Stimulated activated effector memory CD8-positive, alpha-beta T cell treated with anti-CD3 and anti-CD28 coated beads, Interleukin-12 subunit alpha, Interleukin-12 subunit beta, amount 100 ng/mL, for 72 hours (primary cell): ENCODE measurements around the gene MYO1C.
"Not testable (repeated sequence)": the region's sequence is repeated elsewhere in the genome, so short reads cannot be mapped to it uniquely, and the experiment has no call there.

Experiments
- ATAC-seq: fragments of 150-1000 bp; cut with Tn5 transposase; 2 replicates; pipeline ENCODE4 v1.10.0; 2021
- DNase-seq, 2 donors: peaks; one replicate each; pipeline ENCODE4 v3.0.0; 2021 to 2022; ENCODE audit warnings: low spot score in 2 of 2
- H3K27ac Mint-ChIP-seq: one replicate; pipeline ENCODE4 v1.8.0; 2022; ENCODE audit warnings: mild to moderate bottlenecking, mixed read lengths
- H3K36me3 Mint-ChIP-seq: one replicate; pipeline ENCODE4 v1.8.0; 2022; ENCODE audit warnings: mild to moderate bottlenecking, mixed read lengths
- H3K4me1 Mint-ChIP-seq: one replicate; pipeline ENCODE4 v1.8.0; 2022; ENCODE audit warnings: mixed read lengths
- H3K4me3 Mint-ChIP-seq: one replicate; pipeline ENCODE4 v1.8.0; 2022; ENCODE audit warnings: mild to moderate bottlenecking, mixed read lengths
- H3K9me3 Mint-ChIP-seq: one replicate; pipeline ENCODE4 v1.8.0; 2022; ENCODE audit warnings: mixed read lengths

The MYO1C gene

DNA sequence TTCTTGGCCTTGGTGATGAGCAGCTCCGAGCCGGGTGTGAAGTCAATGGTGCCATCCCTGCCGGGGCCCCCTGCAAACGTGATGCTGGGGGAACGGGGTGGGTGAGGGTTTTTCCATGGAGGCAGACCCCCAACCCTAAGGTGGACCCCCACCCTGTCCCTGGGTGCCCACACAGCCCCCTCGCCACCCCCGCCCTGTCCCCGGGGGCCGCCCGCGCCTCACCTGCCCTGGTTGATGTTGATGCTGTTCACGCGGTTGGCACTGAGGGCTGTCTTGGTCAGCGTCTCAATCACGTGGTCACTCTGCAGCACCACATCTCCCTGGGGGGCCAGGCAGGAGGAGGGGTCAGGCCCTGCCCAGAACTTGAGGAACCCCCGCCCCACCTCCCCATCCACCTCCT lies 25.2 kb downstream of the MYO1C start:
- Mint-ChIP-seq H3K36me3 (peaks cover 64% of the 10 kb centered on the region), H3K4me1 (peaks cover 19% of the 10 kb centered on the region), H3K27ac (no peak overlapping the region), H3K9me3 (no peaks in the 10 kb centered on the region), H3K4me3 (no peak overlapping the region)
- no peak for ATAC-seq
- no peak for DNase-seq

DNA sequence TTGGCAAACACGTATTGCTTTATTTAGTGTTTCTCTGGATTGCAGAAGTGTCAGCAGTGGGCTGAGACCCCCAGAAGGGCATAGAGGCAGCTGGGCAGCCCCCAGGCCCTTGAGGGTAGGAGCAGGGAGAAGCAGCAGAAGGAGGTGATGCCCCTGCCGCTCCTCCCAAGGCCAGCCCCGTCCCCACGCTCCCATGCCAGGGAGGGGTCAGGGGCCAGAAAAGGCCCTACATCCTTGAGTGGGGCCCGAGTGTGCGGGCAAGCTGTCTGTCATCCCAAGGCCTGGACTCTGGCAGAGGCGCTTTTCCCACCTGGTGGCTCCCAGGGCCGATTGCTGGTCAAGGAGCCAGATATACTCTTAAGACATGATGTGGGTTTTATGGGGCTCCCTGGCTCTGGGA lies 28.3 kb downstream of the MYO1C start:
- peaks cover 42% of the 10 kb centered on the region for H3K36me3 Mint-ChIP-seq
- no peak overlapping the region for H3K4me3 Mint-ChIP-seq
- H3K27ac Mint-ChIP-seq, result no peak overlapping the region
- H3K4me1 Mint-ChIP-seq, result peaks cover 30% of the 10 kb centered on the region
- H3K9me3 Mint-ChIP-seq, result no peaks in the 10 kb centered on the region
- ATAC-seq (no peak), DNase-seq (no peak)

DNA sequence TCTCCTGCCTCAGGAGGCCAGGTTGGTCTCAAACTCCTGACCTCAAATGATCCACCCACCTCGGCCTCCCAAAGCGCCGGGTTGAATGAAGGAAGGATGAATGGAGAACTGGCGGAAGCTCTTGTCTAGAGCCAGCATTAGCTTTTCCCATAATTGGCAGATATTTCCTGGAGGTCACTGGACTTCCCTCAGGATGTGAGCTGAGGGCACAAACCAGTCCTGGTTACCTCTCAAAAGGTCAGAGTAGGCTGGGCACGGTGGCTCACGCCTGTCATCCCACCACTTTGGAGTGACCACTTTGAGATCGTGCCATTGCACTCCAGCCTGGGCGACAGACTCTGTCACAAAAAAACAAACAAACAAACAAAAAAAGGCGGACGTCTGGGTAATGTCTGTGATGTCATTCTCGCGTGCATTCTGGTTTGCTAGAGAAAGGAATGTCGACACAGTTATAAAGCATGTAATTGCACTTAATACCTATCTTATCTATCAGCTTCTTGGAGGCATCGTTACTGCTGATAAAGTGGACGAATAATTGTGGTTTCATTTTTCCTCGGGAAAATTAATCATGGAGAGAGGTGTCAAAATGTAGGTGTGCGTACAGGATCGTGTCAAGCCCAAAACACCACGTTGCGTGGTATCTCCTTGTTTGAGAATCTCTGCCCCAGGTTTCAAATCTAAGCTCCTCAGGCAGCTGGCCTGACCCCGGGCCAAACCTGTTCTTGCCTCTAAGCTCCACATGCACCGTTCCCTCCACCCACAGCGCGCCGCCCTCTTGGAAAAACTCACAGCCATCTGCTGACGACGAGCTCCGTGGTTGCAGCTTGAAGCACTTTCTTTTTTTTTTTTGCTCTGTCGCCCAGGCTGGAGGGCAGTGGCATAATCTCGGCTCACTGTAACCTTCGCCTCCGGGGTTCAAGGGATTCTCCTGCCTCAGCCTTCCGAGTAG lies 30.0 kb downstream of the MYO1C start:
- ATAC-seq, result no peak
- H3K9me3 Mint-ChIP-seq, result no peaks in the 10 kb centered on the region
- DNase-seq, result no peak
- peak overlapping the region; percentile 42 for H3K4me3 Mint-ChIP-seq
- peaks cover 34% of the 10 kb centered on the region for H3K4me1 Mint-ChIP-seq
- H3K36me3 Mint-ChIP-seq, result peaks cover 35% of the 10 kb centered on the region
- H3K27ac Mint-ChIP-seq, result peak overlapping the region; percentile 89

DNA sequence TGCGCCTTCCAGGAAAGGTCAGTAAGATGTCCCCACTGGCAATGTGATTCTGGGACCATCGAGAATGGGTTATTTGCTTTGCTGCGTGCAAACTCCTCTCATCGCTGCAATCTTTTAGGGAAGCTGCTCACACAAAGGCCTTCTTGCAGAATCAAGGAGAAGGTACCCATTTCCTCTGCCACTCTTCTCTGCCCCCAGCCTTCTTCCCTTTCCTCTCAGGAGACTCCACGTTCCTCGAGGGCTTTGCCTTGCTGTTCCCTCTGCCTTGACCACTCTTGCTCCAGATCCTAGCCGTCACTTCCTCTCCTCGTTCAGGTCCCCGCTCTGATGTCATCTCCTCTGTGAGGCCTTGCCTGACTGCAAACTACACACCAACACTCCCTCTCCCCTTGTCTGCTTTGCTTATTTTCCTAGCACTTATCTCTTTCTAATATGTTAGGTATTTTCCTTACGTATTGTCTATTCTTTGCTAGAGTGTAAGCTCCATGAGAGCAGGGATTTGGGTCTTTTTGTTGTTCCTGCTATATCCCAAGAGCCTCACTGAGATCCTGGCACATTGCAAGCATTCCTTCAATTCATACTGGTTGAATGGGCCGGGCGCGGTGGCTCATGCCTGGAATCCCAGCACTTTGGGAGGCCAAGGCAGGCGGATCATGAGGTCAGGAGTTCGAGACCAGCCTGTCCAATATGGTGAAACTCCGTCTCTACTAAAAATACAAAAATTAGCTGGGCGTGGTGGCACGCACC lies 31.1 kb downstream of the MYO1C start:
- DNase-seq, result no peak
- H3K27ac Mint-ChIP-seq, result no peak overlapping the region
- H3K36me3 Mint-ChIP-seq, result peaks cover 34% of the 10 kb centered on the region
- no peak overlapping the region for H3K4me3 Mint-ChIP-seq
- peaks cover 43% of the 10 kb centered on the region for H3K4me1 Mint-ChIP-seq
- no peak for ATAC-seq
- H3K9me3 Mint-ChIP-seq, result no peaks in the 10 kb centered on the region

DNA sequence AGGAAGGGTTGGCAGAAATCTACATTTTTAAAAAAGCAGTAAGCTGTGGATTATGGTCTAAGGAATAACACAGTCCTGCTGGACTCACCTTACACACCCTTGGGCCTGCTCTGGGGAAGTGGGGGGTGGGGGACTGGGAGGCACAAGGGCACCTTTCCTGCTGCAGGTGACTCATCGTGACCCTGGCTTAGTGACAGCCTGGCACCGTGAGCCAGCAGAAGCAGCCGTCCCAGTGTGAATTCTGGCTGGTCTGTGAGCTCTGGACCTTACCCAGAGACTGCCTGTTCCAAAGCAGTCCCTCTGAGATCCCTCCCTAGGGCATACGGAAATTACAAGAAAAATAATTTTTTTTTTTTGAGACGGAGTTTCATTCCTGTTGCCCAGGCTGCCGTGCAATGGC lies 32.3 kb downstream of the MYO1C start:
- Mint-ChIP-seq H3K27ac (no peak overlapping the region), H3K36me3 (peaks cover 22% of the 10 kb centered on the region), H3K4me1 (peaks cover 43% of the 10 kb centered on the region), H3K9me3 (no peaks in the 10 kb centered on the region), H3K4me3 (no peak overlapping the region)
- DNase-seq (no peak), ATAC-seq (no peak)

DNA sequence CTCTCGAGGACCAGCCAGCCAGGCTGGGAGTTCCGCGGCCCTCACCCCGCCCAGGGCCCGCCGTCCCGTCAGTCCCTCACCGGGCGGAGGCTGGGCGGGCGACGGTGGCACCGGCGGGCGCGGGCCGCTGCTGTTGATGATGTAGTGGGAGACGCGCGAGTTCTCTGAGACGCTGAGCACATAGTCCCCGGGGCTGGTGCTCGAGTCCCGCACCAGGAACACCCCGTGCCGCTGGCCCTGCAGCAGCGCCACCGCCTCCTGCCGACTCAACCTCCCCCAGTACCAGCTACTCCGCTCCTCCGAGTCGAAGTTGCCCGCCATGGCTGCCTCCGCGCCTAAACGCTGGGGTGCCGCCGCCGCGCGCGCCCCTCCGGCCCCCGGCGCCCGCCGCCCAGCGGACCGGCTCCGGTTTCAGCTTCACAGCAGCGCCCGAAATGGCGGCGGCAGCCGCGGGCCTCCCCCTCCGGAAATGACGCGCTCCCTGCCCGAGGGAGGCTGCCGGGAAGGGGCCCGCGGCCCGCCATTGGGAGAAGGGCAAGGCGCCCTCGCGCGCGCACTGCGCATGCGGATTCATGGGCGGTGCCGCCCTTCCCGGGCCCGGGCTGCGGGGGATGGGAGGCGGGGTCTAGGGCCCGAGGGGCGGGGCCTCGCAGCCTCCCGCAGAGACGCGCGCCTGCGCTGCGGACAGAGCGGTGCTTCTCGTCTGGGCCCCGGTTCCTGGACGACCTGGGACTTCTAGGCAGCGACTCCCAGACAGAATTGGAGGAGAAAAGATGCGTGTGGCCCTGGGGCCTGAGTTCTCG lies 36.5 kb downstream of the MYO1C start, which contains the start of gene CRK:
Gene CRK (minus strand): TSS at position 436 of the 803 bp plus-strand sequence. CDS start 115 bp downstream, at position 321.
- Mint-ChIP-seq H3K4me1 (peaks cover 50% of the 10 kb centered on the region), H3K27ac (peak within 1 kb of the TSS; percentile 83), H3K36me3 (peaks cover 42% of the 10 kb centered on the region), H3K4me3 (peak within 1 kb of the TSS; percentile 82), H3K9me3 (no peaks in the 10 kb centered on the region)
- ATAC-seq (peak; percentile 94), DNase-seq (peak; percentile 99)

DNA sequence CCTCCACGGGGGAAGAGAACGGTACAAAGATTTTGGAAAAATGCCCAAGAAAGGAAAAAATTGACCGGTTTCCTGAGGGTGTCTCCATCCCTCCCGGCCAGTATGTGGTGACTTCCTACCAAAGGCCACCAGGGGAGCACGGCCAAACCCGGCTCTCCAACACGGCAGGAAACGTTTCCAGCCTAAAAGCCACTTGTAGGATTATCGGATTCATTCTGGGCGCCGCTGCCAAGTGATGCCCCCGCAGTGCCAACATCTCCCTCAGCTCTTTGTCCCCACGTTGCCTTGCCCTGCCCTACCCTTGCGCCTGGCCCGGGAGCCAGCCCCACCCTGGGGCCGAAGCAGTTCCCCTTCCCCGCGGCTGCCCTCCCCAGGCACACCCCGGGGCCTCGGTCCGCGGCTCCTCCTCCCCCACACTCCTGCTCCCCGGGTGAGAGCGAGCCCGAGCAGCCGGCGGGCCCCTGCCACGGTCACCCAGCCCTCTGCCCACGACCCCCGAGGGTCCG lies 37.1 kb downstream of the MYO1C start:
- ATAC-seq (peak; percentile 47), DNase-seq (peak; percentile 26 to 70)
- peak overlapping the region; percentile 82 for H3K4me3 Mint-ChIP-seq
- H3K36me3 Mint-ChIP-seq, result peaks cover 47% of the 10 kb centered on the region
- peaks cover 49% of the 10 kb centered on the region for H3K4me1 Mint-ChIP-seq
- peak overlapping the region; percentile 74 for H3K27ac Mint-ChIP-seq
- H3K9me3 Mint-ChIP-seq, result no peaks in the 10 kb centered on the region

DNA sequence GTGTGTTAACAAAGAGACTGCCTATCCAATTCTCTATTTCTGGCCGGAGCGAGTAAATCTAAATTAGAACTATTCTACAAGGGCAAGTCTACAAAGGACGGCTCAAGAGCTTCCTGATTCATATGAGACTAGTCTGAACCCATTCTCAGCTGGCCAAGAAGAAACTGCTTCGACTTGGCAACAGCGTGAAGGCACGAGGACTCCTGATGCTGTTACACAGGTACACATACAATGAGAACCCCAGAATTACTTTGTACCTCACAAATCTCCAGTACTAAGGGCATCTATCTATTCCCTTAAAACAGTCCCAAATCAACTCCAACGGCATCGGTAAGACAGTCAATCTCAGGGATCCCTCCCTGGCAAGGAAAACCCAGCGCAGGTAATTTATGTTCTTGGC lies 37.9 kb downstream of the MYO1C start:
- no peaks in the 10 kb centered on the region for H3K9me3 Mint-ChIP-seq
- DNase-seq, result no peak
- H3K4me1 Mint-ChIP-seq, result peaks cover 51% of the 10 kb centered on the region
- peak overlapping the region; percentile 82 for H3K4me3 Mint-ChIP-seq
- peak overlapping the region; percentile 74 for H3K27ac Mint-ChIP-seq
- peaks cover 52% of the 10 kb centered on the region for H3K36me3 Mint-ChIP-seq
- no peak for ATAC-seq

DNA sequence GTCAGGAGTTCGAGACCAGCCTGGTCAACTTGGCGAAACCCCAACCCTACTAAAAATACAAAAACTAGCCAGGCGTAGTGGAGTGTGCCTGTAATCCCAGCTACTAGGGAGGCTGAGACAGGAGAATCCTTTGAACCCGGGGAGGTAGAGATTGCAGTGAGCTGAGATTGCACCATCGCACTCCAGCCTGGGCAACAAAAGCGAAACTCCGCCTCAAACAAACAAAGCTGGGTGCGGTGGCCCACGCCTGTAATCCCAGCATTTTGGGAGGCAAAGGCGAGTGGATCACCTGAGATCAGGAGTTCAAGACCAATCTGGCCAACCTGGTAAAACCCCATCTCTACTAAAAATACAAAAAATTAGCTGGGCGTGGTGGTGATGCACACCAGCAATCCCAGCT lies 38.8 kb downstream of the MYO1C start:
- not testable (repeated sequence) for H3K9me3 Mint-ChIP-seq, DNase-seq, ATAC-seq
- H3K4me3 Mint-ChIP-seq, result peak overlapping the region; percentile 82
- peaks cover 60% of the 10 kb centered on the region for H3K4me1 Mint-ChIP-seq
- H3K27ac Mint-ChIP-seq, result peak overlapping the region; percentile 8
- peaks cover 58% of the 10 kb centered on the region for H3K36me3 Mint-ChIP-seq

DNA sequence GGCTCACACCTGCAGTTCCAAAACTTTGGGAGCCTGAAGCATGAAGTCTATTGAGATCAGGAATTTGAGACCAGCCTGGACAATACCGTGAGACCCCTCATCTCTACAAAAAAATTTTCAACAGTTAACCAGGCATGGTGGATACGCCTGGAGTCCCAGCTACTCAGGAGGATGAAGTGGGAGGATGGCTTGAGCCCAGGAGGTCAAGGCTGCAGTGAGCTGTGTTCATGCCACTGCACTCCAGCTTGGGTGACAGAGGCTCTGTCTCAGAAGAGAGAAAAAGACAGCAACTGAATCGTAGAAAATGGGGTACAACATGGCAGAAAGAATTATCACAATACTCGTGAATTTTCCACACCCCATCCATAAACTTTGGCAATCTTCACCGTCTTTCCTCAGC lies 39.6 kb downstream of the MYO1C start:
- ATAC-seq (no peak), DNase-seq (no peak)
- H3K4me3 Mint-ChIP-seq, result no peak overlapping the region
- peaks cover 66% of the 10 kb centered on the region for H3K36me3 Mint-ChIP-seq
- no peaks in the 10 kb centered on the region for H3K9me3 Mint-ChIP-seq
- H3K27ac Mint-ChIP-seq, result no peak overlapping the region
- peaks cover 60% of the 10 kb centered on the region for H3K4me1 Mint-ChIP-seq

DNA sequence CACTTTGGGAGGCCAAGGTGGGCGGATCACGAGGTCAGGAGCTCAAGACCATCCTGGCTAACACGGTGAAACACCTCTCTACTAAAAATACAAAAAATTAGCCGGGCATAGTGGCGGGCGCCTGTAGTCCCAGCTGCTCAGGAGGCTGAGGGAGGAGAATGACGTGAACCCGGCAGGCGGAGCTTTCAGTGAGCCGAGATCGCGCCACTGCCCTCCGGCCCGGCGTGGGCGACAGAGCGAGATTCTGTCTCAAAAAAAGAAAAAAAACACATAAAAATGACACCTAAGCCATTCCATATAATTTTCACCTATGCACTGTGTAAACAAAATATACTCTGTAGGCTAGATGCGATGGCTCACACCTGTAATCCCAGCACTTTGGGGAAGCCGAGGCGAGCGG lies 42.2 kb downstream of the MYO1C start:
- not testable (repeated sequence) for ATAC-seq, H3K4me3 Mint-ChIP-seq, DNase-seq, H3K27ac Mint-ChIP-seq, H3K9me3 Mint-ChIP-seq
- peaks cover 57% of the 10 kb centered on the region for H3K4me1 Mint-ChIP-seq
- peaks cover 70% of the 10 kb centered on the region for H3K36me3 Mint-ChIP-seq

DNA sequence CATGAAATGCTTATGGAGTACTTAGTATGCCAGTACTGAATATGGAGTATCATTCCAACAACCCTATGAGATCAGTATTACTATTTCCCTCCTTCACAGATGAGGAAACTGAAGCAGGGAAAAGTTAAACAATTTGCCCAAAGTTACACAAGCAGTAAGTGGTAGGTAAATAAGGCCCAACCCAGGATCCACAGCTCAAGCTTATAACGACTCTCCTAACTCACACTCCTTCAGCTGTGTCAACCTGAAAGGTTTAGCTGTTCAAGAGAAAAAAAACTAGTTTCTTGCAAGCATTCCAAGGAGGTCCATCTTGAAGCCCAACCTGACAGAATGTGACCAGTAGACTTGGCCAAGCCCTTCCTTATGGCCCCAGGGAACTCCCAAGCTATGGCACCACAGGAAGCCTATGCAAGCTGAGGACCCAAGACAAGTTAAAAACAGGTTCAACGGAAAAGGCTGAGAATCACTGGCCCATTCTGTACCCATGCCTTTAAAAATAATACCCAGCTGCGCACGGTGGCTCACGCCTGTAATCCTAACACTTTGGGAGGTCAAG lies 43.0 kb downstream of the MYO1C start:
- H3K4me1 Mint-ChIP-seq, result peaks cover 55% of the 10 kb centered on the region
- ATAC-seq, result no peak
- no peak overlapping the region for H3K4me3 Mint-ChIP-seq
- no peak overlapping the region for H3K27ac Mint-ChIP-seq
- DNase-seq, result no peak
- H3K36me3 Mint-ChIP-seq, result peaks cover 75% of the 10 kb centered on the region
- H3K9me3 Mint-ChIP-seq, result no peaks in the 10 kb centered on the region

DNA sequence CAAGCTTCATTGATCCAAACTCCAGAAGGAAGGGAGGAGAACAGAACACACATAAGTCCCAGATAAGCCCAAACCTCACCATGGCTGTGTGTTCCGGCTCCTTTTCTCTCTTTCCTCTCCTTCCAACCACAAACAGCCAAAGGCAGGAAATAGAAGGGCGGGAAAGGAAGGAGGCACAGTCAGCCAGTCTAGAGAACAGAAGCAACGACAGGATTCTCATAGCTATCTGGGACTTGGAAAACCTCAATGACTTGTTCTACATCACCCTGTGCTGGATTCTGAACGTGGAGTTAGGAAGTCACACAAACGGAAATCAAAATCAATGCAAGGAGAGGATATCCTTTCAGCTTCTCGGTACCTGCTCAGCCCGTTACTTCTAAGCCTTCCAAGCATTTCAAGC lies 45.4 kb downstream of the MYO1C start:
- H3K9me3 Mint-ChIP-seq, result no peaks in the 10 kb centered on the region

DNA sequence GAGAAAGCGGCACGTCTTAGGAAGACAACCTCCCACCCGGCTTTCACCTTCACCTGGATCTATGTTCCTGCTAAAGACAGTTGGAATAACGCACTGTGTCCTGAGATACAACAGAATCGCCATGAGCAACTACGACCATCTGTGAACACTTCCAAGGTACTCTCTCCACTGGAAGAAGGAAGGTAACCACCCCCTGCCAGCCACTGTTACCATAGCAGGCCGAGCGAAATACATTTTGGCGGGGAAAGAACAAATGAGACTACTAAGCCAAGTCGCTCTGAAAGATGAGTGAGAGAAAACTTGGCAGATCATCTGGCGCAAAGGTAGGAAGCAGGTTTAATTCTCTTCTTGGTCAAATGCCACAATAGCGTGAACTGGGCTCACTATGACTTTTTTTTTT lies 46.3 kb downstream of the MYO1C start:
- no peak for DNase-seq
- no peak overlapping the region for H3K4me3 Mint-ChIP-seq
- H3K27ac Mint-ChIP-seq, result peak overlapping the region; percentile 37
- peaks cover 66% of the 10 kb centered on the region for H3K36me3 Mint-ChIP-seq
- ATAC-seq, result no peak
- no peaks in the 10 kb centered on the region for H3K9me3 Mint-ChIP-seq
- H3K4me1 Mint-ChIP-seq, result peaks cover 25% of the 10 kb centered on the region

More for the DNA sequence above, 45.4 kb downstream of the MYO1C start:
- ATAC-seq (no peak), DNase-seq (no peak)
- Mint-ChIP-seq H3K4me1 (peaks cover 33% of the 10 kb centered on the region), H3K4me3 (no peak overlapping the region), H3K27ac (no peak overlapping the region), H3K36me3 (peaks cover 67% of the 10 kb centered on the region)
